HEK293T (cell line): ENCODE measurements around the gene PRPF19.

ENCODE experiments used
- CTCF ChIA-PET: fragments of 350-600 bp; formaldehyde crosslinking; extraction: SDS; loops from one replicate; lab custom pipeline; 2021; ENCODE audit warnings: antibody characterized with exemption, inconsistent platforms; lab: Yijun Ruan, JAX
- POLR2A ChIA-PET: fragments of 350-600 bp; formaldehyde crosslinking; extraction: SDS; loops from one replicate; lab custom pipeline; 2020; ENCODE audit warnings: antibody characterized with exemption, inconsistent platforms; lab: Yijun Ruan, JAX
- DNase-seq: peaks from one replicate; pipeline ENCODE4 v3.0.0; 2012; ENCODE audit warnings: mixed read lengths; ENCODE audit errors: extremely low spot score
- ARNT ChIP-seq: fragments of 450-650 bp; IDR thresholded peaks from 2 replicates; pipeline ENCODE4 v1.6.1; 2017; ENCODE audit warnings: mild to moderate bottlenecking
- BHLHE40 ChIP-seq: fragments of 450-650 bp; IDR thresholded peaks from 2 replicates; pipeline ENCODE4 v1.6.1; 2016; ENCODE audit warnings: mild to moderate bottlenecking, moderate library complexity, borderline replicate concordance
- CTBP1 ChIP-seq: fragments of 450-650 bp; IDR thresholded peaks from 2 replicates; pipeline ENCODE4 v1.6.1; 2016; ENCODE audit warnings: borderline replicate concordance
- ELF4 ChIP-seq: fragments of 450-650 bp; IDR thresholded peaks from 2 replicates; pipeline ENCODE4 v1.6.1; 2017; ENCODE audit warnings: antibody characterized with exemption
- FOXA1 ChIP-seq: fragments of 450-650 bp; IDR thresholded peaks from 2 replicates; pipeline ENCODE4 v1.6.1; 2016; ENCODE audit warnings: mild to moderate bottlenecking
- FOXK2 ChIP-seq: fragments of 450-650 bp; IDR thresholded peaks from 2 replicates; pipeline ENCODE4 v1.6.1; 2016; ENCODE audit warnings: mild to moderate bottlenecking
- FOXM1 ChIP-seq: fragments of 450-650 bp; IDR thresholded peaks from 2 replicates; pipeline ENCODE4 v1.6.1; 2017; ENCODE audit warnings: mild to moderate bottlenecking, borderline replicate concordance
- HDGF ChIP-seq: fragments of 450-650 bp; IDR thresholded peaks from 2 replicates; pipeline ENCODE4 v1.6.1; 2017; ENCODE audit warnings: antibody characterized with exemption, borderline replicate concordance
- L3MBTL2 ChIP-seq: fragments of 450-650 bp; conservative IDR thresholded peaks from 2 replicates; pipeline ENCODE4 v1.6.1; 2016; ENCODE audit warnings: mild to moderate bottlenecking
- LEF1 ChIP-seq: fragments of 450-650 bp; IDR thresholded peaks from 2 replicates; pipeline ENCODE4 v1.6.1; 2017; ENCODE audit warnings: mild to moderate bottlenecking, borderline replicate concordance
- NFRKB ChIP-seq: fragments of 450-650 bp; IDR thresholded peaks from 2 replicates; pipeline ENCODE4 v1.6.1; 2016; ENCODE audit warnings: mild to moderate bottlenecking, moderate library complexity
- SP1 ChIP-seq: fragments of 450-650 bp; IDR thresholded peaks from 2 replicates; pipeline ENCODE4 v1.6.1; 2017
- SUZ12 ChIP-seq: fragments of 450-650 bp; IDR thresholded peaks from 2 replicates; pipeline ENCODE4 v1.6.1; 2016; ENCODE audit warnings: mild to moderate bottlenecking
- TARDBP ChIP-seq: fragments of 450-650 bp; IDR thresholded peaks from 2 replicates; pipeline ENCODE4 v1.6.1; 2016
- ZNF384 ChIP-seq: fragments of 450-650 bp; IDR thresholded peaks from 2 replicates; pipeline ENCODE4 v1.6.1; 2016
- TF ChIP-seq, protein P1 (sequence below): fragments of 450-650 bp; IDR thresholded peaks from 2 replicates; pipeline ENCODE4 v1.6.1; 2016

The PRPF19 gene

GRCh38 chr11:60874421-60875365, 31.7 kb downstream of the PRPF19 start:
- DNase-seq: no peak
- ChIA-PET CTCF (interaction anchor here (1.1 kb wide), 1 partner anchor 25 kb away, joined by 3 read pairs; no protein-coding TSS in a partner anchor), POLR2A (no interaction called here)
- TF ChIP-seq SP1 (no peak), ZNF384 (no peak), NFRKB (no peak), SUZ12 (no peak), CTBP1 (no peak), ELF4 (no peak)

- CTCF ChIA-PET: interaction anchor here (1.1 kb wide), 1 partner anchor 26 kb away, joined by 3 read pairs; no protein-coding TSS in a partner anchor
- no peak for DNase-seq
- TF ChIP-seq L3MBTL2 (no peak), ARNT (no peak), SUZ12 (no peak), HDGF (no peak), LEF1 (no peak), ZNF384 (no peak), ELF4 (no peak), NFRKB (no peak), BHLHE40 (no peak), FOXA1 (no peak), SP1 (no peak), TARDBP (no peak), CTBP1 (no peak), FOXM1 (no peak)
- TF ChIP-seq, protein P1, sequence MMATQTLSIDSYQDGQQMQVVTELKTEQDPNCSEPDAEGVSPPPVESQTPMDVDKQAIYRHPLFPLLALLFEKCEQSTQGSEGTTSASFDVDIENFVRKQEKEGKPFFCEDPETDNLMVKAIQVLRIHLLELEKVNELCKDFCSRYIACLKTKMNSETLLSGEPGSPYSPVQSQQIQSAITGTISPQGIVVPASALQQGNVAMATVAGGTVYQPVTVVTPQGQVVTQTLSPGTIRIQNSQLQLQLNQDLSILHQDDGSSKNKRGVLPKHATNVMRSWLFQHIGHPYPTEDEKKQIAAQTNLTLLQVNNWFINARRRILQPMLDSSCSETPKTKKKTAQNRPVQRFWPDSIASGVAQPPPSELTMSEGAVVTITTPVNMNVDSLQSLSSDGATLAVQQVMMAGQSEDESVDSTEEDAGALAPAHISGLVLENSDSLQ: no peak
- POLR2A ChIA-PET: no interaction called here
Observed at GRCh38 chr11:60873533-60873932, 32.9 kb downstream of the PRPF19 start.

DNA sequence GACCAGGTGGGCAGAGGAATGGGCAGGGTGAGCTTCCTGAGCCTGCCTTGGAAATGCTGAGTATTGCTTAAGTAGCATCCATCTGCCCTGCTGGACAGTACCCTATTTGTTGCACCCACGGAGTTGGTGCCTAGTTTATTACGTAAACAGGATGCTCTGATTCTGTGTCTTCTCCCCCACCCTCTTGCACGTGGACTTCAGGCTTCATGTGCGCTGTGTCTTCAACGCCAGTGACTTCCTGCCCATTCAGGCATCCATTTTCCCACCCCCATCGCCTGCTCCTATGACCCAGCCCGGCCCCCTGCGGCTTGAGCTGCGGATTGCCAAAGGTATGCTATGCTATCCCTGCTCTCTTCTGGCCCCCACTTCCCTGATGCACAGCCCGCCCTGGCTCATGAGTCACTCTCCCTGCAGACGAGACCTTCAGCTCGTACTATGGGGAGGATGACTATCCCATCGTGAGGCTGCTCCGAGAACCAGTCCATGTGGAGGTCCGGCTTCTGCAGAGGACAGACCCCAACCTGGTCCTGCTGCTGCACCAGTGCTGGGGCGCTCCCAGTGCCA, 33.3 kb downstream of the PRPF19 start:
- DNase-seq: no peak
- POLR2A ChIA-PET: no interaction called here
- TF ChIP-seq L3MBTL2 (no peak), ARNT (no peak), SP1 (no peak)
- TF ChIP-seq, protein P1: no peak
- CTCF ChIA-PET: interaction anchor here (1.1 kb wide), 1 partner anchor 26 kb away, joined by 3 read pairs; no protein-coding TSS in a partner anchor

DNA sequence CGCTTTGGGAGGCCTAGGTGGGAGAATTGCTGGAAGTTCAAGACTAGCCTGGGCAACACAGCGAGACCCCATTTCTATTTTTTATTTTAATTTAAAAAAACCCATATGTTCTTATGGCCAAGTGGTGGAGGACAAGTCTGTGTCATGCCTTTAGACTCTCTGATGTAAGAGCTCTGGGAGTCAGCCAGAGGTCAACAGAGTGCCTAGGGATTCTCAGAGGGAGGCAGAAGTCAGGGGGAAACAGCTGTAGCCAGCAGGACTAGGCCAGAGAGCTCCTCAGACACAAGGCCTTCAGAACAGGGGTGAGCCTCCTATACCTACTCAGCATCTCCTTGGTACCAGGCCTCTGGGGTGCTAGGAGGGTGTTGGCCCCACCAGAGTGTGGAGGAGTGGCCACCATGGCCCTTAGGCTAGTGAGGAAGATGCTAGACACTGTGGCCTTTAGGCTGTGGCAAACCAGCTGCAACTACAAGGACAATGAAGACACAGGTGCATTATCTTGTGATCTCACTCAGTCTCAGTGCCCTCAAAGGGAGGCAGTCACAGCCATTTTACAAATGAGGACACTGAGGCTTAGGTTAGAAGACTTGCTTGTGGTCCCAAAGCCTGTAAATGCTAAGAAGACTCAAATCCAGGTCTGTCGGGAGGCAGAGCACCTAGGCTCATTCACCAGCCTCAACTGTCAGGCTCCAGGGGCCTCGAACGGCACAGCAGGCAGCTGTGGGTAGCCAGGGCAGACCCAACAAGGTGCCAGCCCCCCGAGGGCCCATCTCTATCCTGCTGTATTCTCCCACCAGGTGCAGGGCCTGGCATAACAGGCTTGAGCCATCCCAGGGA, 34.0 kb downstream of the PRPF19 start:
- TF ChIP-seq ZNF384 (no peak), NFRKB (no peak), L3MBTL2 (no peak), SUZ12 (no peak), HDGF (no peak), SP1 (no peak), ELF4 (no peak), BHLHE40 (no peak)
- TF ChIP-seq, protein P1: no peak
- no peak for DNase-seq
- CTCF ChIA-PET: interaction anchor here (1.1 kb wide), 1 partner anchor 9 kb away, joined by 3 read pairs; no protein-coding TSS in a partner anchor
- POLR2A ChIA-PET: no interaction called here

GRCh38 chr11:60871378-60872061, 34.9 kb downstream of the PRPF19 start:
- POLR2A ChIA-PET: no interaction called here
- TF ChIP-seq ZNF384: no peak
- no peak for TF ChIP-seq CTBP1
- no peak for TF ChIP-seq HDGF
- TF ChIP-seq, protein P1: no peak
- no peak for TF ChIP-seq FOXA1
- TF ChIP-seq TARDBP: no peak
- no peak for TF ChIP-seq ARNT
- TF ChIP-seq FOXM1: no peak
- TF ChIP-seq LEF1: no peak
- no peak for TF ChIP-seq BHLHE40
- TF ChIP-seq NFRKB: no peak
- no peak for TF ChIP-seq FOXK2
- no peak for TF ChIP-seq L3MBTL2
- no peak for TF ChIP-seq SUZ12
- TF ChIP-seq SP1: no peak
- TF ChIP-seq ELF4: no peak
- no peak for DNase-seq
- CTCF ChIA-PET: interaction anchor here (1.1 kb wide), 1 partner anchor 10 kb away, joined by 3 read pairs; no protein-coding TSS in a partner anchor
